ENCODE data around the gene CNDP1.

GRCh38 chr18:74562775-74563174, 28.5 kb downstream of the CNDP1 start:
- no peak for TF ChIP-seq EZH2 (IDR thresholded peaks at IDR 0.05; ENCODE audit: borderline replicate concordance, low read depth, low read length, severe bottlenecking)
- TF ChIP-seq, protein P1, sequence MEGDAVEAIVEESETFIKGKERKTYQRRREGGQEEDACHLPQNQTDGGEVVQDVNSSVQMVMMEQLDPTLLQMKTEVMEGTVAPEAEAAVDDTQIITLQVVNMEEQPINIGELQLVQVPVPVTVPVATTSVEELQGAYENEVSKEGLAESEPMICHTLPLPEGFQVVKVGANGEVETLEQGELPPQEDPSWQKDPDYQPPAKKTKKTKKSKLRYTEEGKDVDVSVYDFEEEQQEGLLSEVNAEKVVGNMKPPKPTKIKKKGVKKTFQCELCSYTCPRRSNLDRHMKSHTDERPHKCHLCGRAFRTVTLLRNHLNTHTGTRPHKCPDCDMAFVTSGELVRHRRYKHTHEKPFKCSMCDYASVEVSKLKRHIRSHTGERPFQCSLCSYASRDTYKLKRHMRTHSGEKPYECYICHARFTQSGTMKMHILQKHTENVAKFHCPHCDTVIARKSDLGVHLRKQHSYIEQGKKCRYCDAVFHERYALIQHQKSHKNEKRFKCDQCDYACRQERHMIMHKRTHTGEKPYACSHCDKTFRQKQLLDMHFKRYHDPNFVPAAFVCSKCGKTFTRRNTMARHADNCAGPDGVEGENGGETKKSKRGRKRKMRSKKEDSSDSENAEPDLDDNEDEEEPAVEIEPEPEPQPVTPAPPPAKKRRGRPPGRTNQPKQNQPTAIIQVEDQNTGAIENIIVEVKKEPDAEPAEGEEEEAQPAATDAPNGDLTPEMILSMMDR (IDR thresholded peaks at IDR 0.05; ENCODE audit: borderline replicate concordance, extremely low read depth, low read length, poor library complexity, severe bottlenecking): no peak
